GM21367 (cell line): ENCODE results near the gene LMF1.
"Not testable (repeated sequence)": the region's sequence is repeated elsewhere in the genome, so short reads cannot be mapped to it uniquely, and the experiment has no call there.

Source experiments
- ATAC-seq: cut with Tn5 transposase; IDR thresholded peaks from one replicate; pipeline ENCODE4 v1.9.1; 2021; ENCODE audit not compliant: unreplicated experiment

The LMF1 gene

GRCh38 chr16:886084-886543 lies 84.7 kb downstream of the LMF1 start:
- ATAC-seq = no peak

GRCh38 chr16:885391-885790 lies 85.4 kb downstream of the LMF1 start:
- ATAC-seq = no peak

GRCh38 chr16:884232-884631 lies 86.6 kb downstream of the LMF1 start:
- ATAC-seq = no peak

- no peak for ATAC-seq
These were observed 87.0 kb downstream of the LMF1 start for GRCh38 chr16:883781-884180.

- ATAC-seq = no peak
These were observed 87.4 kb downstream of the LMF1 start for GRCh38 chr16:883340-883739.

DNA sequence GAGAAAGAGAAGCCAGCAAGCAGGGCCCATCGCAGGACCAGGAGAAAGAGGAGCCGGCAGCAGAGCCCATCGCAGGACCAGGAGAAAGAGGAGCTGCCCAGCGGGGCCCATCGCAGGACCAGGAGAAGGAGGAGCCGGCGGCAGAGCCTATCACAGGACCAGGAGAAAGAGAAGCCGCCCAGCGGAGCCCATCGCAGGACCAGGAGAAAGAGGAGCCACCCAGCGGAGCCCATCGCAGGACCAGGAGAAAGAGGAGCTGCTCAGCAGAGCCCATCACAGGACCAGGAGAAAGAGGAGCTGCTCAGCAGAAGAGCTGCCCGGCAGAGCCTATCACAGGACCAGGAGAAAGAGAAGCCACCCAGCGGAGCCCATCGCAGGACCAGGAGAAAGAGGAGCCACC lies 88.1 kb downstream of the LMF1 start:
- not testable (repeated sequence) for ATAC-seq

DNA sequence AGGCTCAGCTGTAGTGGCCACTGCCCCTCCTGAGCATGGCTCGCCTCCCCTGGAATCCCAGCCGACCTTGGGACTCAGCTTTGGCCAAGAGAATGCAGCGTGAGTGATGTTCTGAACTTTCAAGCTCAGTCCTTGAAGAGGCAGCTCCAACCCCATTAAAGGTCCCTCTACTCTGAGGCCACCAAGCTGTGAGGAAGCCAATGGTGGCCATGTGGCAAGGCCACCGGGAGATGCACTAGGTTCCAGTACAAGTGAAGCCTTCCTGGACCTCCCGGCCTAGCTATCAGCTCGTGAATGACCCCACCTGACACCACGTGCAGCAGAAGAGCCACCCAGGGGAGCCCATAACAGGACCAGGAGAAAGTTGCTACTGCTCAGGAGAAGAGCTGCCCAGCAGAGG lies 88.5 kb downstream of the LMF1 start:
- no peak for ATAC-seq

GRCh38 chr16:881219-882097 lies 89.3 kb downstream of the LMF1 start:
- ATAC-seq = no peak

DNA sequence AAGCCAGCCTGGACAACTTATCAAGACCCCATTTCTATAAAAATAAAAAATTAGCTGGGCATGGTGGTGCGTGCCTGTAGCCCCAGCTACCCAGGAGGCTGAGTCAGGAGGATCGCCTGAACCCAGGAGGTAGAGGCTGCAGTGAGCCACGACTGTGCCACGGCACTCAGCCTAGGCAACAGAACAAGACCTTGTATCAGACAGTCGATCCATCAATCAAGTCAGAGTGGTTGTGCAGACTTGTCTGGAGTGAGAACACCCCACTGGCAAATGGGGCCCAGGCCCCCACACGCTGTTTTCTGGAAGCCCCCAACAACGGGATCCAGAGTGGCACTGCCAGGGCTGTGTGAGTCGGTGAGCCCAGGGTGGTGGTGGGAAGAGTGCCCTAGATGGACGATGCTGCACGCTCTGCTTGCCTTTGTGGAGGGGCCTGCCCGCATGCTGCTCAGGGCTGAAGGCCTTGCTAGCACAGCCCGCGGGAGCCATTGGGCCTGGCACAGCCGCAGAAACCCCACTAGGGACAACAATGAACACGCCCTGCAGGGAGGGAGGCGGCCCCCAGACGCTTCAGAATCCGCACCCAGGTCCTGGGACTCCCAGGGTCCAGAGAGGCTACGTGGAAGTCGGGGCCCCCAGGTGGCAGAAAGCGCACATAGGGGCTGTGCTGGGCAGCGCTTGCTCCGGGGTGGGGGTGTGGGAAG lies 90.2 kb downstream of the LMF1 start:
- ATAC-seq = no peak

- ATAC-seq = no peak
These were observed 90.8 kb downstream of the LMF1 start for GRCh38 chr16:879986-880385.

DNA sequence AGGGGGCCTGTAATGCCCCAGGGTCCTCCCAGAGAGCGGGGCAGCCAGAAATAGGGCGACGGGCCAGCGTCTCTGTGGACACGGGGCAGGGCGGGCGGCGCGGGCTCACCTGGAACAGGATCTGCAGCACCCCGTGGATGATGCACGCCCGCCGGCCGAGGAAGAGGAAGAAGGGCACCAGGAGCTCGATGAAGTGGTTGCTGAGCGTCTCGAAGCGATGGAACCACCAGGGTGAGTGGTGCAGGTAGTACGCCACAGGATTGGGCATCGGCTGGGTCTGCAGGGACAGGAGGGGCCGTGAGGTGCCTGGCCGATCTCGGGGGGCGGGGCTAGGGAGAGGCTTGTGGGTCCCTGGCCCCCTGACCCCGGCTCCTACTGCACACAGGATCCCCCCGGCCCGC lies 91.3 kb downstream of the LMF1 start:
- no peak for ATAC-seq

DNA sequence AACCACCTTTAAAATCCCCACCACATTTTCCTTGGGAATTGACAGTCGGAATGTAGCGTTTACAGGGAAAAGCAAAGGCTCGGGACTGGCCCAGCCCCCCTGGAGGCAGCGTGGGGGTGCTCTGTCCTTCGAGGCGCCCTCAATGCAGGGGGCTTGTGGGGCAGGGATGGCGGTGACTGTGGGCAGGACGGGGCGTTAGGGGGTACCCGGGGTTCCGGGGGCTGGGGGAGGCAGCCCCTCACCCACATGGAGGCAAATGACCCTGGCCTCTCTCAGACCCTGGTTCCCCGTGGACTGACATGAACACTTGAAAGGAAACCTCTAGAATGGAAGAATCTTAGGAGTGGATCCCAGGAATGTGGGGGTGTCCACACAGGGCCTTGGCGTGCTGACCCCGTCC lies 91.9 kb downstream of the LMF1 start:
- ATAC-seq = no peak

DNA sequence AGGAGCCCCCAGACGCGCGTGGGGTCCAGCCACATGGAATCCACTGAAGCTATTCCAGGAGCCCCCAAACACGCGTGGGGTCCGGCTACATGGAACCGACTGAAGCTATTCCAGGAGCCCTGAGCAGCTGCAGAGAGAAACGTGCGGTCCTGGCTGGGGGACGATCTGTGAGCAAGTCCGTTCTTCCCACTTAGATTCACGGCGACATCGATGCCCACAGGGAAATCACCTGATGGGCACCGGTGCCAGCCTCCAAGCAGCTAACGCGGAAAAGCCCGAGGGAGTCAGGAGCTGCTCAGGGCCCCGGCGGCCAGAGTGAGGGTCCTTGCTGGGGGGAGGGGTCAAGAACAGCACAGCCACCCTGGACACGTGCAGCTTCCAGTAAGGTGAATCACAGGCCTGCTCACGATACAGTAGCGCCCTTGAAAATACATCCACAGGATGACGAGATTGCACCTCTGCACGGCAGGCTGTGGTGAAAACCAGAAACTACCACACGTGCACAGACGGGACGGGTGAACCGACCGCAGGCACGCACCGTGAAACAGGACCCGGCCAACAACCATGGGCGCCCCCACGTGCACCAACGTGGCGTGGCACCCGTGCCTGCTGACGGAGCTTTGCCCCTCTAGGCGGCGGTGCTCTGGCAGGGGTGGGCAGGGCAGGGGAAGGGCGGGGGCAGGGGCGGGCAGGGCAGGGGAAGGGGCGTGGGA lies 92.6 kb downstream of the LMF1 start:
- ATAC-seq = no peak

- no peak for ATAC-seq
These were observed 93.3 kb downstream of the LMF1 start for GRCh38 chr16:877242-878071.

- no peak for ATAC-seq
These were observed 94.1 kb downstream of the LMF1 start for GRCh38 chr16:876523-877241.

DNA sequence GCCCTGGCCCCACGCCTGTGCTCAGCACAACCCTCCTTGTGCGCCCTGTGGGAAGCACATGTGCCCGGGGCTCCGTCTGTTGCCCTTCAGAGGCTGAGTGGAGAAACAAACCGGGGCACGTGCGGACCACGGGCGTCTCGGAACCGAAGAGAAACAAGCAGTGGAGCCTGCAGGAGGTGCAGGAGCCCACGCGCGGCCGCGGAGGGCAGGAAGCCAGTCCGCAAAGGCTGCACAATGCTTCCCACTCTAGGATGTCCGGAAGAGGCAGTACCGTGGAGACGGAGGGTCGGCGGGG lies 94.8 kb downstream of the LMF1 start:
- ATAC-seq = no peak

DNA sequence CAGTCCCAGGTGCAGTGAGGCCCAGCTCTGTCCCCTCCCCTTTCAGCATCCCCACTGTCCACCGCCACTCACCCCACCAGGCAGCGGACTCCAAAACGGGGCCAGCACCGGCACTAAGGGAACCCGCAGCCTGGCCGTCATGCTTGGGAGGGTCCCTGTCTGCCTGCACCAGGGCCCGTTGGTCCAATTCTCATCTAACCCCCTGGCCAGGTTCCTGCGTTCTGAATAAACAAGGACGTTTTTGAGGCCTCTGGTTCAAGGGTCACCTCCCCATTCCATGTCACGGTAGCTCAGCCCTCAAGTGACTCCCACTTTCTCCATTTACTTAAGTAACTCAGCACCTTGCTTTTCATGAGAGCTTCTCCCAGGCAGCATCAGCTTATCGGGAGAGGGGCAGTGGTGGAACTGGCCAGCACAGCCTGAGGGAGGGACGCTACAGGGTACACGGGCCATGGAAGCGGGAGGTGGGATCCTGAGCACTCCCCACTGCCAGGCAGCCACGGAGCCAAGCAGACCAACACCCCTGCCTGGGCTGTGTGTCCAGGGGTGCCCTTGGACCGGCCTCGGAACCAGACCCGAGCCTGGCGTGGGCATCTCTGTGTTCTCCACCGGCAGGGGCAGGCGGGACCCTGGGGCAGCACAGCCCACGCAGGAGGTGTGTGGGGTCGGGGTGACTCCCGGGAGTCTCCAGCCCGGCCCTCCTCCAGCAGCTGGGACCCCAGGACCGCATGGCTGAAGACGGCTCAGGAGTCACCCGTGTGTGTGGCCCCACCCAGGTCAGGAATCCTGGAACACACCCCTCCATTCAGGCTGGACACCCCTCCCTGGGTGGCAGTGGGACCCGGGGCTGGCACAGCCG lies 95.4 kb downstream of the LMF1 start:
- ATAC-seq = no peak

DNA sequence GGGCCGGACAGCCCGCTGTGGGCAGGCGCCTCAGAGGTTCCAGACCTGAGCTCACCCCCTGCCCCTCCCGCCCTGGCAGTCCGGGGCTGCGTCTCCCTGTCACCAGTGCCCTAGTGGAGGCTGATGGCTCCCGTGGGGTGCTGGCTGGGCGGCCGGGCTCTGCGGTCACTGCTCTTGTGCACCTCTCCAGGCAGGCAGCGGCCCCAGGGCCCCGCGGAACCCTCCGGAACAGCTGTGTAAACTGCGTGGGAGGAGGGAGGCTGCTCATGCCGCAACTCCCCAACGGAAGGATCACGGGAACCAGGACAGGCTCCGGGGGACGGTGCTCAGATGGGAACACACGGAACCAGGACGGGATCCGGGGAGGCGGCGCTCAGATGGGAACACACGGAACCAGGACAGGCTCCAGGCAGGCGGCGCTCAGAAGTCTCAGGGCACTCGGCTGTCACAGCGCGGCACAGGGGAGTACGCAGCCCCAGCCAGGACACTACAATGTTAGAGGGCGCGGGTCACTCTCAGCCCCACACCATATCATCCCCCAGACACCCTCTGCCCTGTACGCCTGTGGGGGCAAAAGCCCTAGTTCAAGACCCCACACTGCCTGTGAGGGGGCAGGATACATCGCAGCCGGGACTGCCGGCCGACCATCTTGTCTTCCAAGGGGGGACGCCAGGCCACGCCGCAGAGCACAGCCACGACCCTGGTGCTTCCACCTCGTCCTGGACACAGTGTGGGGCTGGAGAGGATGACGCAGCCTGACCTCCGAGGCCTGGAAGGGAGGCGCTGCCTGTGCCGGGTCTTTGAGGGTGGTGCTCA lies 96.2 kb downstream of the LMF1 start:
- no peak for ATAC-seq

DNA sequence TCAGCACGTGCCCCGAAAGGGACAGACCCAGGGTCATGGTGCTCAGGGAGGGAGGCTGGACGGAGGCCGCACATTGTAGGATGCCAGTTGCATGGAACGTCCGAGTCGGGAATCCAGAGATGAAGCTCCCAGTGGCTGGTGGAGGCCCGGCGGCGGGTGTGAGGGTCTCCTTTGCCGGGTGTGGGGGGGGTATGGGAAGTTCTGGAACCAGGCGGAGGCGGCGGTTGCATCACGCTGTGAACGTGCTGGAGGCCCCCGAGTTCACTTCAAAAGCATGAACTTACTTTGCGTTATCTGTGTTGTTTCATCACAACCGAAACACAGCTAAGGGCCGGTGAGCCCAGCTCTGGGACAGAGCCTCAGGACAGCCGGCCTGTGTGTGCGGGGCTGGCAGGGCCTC lies 96.9 kb downstream of the LMF1 start:
- ATAC-seq = no peak
